GM12878 (cell line): ENCODE results near the gene RPL7A.

Source experiments
- CTCF ChIP-seq, 3 experiments: IDR thresholded peaks in 2 of 3; conservative IDR thresholded peaks in 1 of 3; 2 replicates each; pipeline ENCODE4 v1.5.1; 2011; ENCODE audit warnings: low read depth in 3 of 3, low read length in 3 of 3, mild to moderate bottlenecking in 3 of 3, control low read depth in 2 of 3, moderate library complexity in 2 of 3, inconsistent platforms in 1 of 3, mixed read lengths in 1 of 3; ENCODE audit not compliant: control insufficient read depth in 2 of 3, insufficient read depth in 1 of 3; ENCODE audit errors: extremely low read depth in 1 of 3
- EZH2 ChIP-seq: IDR thresholded peaks from 2 replicates; pipeline ENCODE4 v1.6.1; 2012; ENCODE audit warnings: low read depth, mild to moderate bottlenecking, control low read depth, inconsistent platforms, low read length, borderline replicate concordance; ENCODE audit not compliant: control insufficient read depth
- GABPA ChIP-seq: IDR thresholded peaks from 2 replicates; pipeline ENCODE4 v1.6.1; 2014; ENCODE audit warnings: antibody characterized with exemption, low read depth, mild to moderate bottlenecking, inconsistent platforms
- HDAC2 ChIP-seq: fragments of 200-600 bp; sonication (generic); IDR thresholded peaks from 2 replicates; pipeline ENCODE4 v1.6.1; 2017
- KAT2A ChIP-seq: conservative IDR thresholded peaks from 2 replicates; pipeline ENCODE4 v1.6.1; 2011; ENCODE audit warnings: low read depth, low read length; ENCODE audit not compliant: control insufficient read depth
- KDM1A ChIP-seq: fragments of 200-600 bp; sonication (generic); IDR thresholded peaks from 2 replicates; pipeline ENCODE4 v1.6.1; 2016; ENCODE audit warnings: borderline replicate concordance
- POLR2A ChIP-seq: IDR thresholded peaks from 2 replicates; pipeline ENCODE4 v1.6.1; 2011; ENCODE audit warnings: low read depth, mild to moderate bottlenecking, low read length
- RELA ChIP-seq: fragments of 450-650 bp; IDR thresholded peaks from 2 replicates; pipeline ENCODE4 v1.8.0; 2014; ENCODE audit warnings: borderline replicate concordance; ENCODE audit not compliant: partially characterized antibody
- REST ChIP-seq: IDR thresholded peaks from 2 replicates; pipeline ENCODE4 v1.6.1; 2012; ENCODE audit warnings: mild to moderate bottlenecking, low read depth, low read length
- SIN3A ChIP-seq: IDR thresholded peaks from 2 replicates; pipeline ENCODE4 v1.6.1; 2012; ENCODE audit warnings: low read depth, low read length, improper control_type of control experiment

GRCh38 chr9:133307301-133307700 is 40.7 kb upstream of the RPL7A start:
- TF ChIP-seq CTCF (IDR thresholded peaks at IDR 0.05 in 2 of 3, conservative IDR thresholded peaks at IDR 0.05 in 1 of 3; ENCODE audit: control insufficient read depth in 2 of 3, extremely low read depth in 1 of 3, insufficient read depth in 1 of 3, low read depth in 3 of 3, low read length in 3 of 3) = no peak
- no peak for TF ChIP-seq GABPA
- TF ChIP-seq RELA = no peak
- TF ChIP-seq SIN3A = no peak
- no peak for TF ChIP-seq REST
- no peak for TF ChIP-seq EZH2
- TF ChIP-seq KAT2A = no peak
- TF ChIP-seq POLR2A = no peak
- TF ChIP-seq KDM1A = no peak
- TF ChIP-seq HDAC2 = no peak
